IPS-11a (cell line): Measurements from ENCODE around the gene PTPN23.

Experiments used
- H3K4me3 ChIP-seq: one replicate; pipeline ENCODE4 v1.5.1; 2013; ENCODE audit warnings: low read depth, low read length, control low read depth

PTPN23 gene

DNA sequence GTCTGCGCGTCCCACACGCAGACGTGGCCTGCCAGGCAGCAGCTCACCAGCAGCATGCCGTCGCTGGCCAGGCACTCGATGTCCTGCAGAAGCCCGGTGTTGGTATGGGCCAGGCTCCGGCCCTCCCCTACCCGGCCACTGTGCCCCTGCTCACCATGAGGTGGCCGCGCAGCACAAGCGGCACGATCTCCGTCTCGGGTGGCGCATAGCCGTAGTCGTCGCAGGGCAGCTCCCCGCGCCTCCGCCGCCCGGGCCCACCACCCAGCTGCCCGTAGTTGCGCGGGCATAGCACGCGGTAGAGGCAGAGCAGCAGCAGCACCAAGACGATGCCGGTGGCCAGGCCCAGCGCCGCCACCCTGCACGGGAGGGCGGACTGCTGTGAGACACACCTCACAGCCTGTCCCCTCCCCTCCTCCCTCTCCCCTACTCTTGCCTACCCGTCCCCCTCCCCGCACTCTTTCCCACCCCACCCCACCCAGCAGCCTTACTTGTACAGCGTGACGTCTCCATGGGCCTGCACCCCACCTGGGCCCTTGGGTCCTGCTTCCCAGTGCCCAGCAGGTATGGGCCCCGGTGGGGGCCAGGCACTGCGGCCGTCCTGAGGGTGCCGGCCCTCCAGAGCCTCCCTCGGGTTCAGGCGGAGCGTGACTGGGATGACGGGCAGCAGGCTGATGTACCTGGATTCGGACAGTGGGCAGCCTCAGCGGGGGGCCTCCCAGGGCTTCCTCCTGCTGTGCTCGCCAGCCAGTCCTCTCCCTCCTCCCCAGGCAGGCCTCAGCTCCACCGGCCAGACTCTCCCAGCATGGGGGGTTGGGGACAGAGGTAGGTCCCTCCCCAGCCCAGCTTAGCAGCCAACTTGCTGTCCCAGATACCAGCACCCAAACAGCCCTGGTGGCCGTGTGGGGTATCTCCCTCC is 37.6 kb downstream of the PTPN23 start:
- no peak overlapping the region for H3K4me3 ChIP-seq

DNA sequence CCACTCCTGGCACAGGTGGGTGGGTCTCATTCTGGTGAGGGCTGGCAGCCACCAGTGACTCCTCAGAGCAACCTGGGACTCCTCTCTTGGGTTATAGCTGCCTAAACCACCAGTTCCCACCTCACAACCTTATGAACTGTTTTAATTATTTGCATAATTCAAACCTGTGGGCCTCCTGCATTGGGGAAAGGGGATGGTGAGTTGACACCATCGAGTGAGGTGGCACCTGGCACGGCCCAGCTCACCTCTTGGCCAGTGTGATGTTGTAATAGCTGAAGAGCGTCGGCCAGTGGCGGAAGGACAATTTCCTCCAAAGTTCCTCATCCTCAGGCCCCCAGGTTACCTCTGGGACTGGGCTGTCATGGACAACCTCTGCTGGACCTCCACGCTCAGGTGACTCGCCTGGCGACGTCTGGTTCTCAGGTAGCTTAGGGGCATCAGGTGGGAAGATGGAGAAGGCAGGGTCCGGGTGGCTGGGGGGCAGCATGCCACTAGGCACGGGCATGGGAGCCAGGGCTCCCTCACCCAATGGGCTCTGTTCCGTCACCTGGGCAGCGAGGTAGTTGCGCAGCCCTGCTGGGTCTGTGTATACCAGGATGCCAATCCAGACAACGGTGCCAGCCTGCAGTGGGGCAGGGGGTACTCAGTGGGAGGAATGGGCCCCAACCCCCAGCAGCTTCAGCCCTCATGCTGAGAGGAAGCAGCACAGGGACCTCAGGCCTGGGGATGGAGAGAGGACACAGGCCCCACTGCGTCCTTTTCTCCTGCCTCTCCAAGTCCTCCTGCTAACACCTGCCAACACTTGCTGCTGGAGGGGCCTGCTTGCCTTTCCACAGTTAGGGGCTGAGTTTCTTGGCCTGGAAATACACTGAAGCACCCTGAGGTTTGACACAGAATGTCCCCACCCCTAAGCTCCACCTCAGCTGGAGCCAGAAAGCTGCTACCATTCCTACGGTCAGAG is 38.5 kb downstream of the PTPN23 start:
- no peak overlapping the region for H3K4me3 ChIP-seq

DNA sequence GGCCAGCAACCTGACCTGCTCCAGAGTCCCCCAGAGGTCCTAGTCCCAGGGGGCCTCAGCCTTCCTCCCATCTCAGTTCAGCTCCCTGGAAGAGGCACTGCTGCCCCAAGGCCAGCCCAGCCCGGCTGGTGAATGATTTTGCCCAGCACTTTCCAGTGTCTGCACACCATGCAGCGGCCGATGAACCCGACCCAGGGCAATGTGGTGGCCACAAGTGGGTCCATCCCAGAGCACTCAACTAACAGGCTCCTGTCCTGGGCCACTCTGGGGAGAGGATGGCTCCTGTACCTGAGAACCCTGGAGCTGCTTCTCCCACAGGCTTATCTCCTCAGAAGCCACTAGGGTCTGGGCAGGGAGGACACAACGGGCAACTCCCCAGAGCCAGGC is 39.2 kb downstream of the PTPN23 start:
- H3K4me3 ChIP-seq: no peak overlapping the region

DNA sequence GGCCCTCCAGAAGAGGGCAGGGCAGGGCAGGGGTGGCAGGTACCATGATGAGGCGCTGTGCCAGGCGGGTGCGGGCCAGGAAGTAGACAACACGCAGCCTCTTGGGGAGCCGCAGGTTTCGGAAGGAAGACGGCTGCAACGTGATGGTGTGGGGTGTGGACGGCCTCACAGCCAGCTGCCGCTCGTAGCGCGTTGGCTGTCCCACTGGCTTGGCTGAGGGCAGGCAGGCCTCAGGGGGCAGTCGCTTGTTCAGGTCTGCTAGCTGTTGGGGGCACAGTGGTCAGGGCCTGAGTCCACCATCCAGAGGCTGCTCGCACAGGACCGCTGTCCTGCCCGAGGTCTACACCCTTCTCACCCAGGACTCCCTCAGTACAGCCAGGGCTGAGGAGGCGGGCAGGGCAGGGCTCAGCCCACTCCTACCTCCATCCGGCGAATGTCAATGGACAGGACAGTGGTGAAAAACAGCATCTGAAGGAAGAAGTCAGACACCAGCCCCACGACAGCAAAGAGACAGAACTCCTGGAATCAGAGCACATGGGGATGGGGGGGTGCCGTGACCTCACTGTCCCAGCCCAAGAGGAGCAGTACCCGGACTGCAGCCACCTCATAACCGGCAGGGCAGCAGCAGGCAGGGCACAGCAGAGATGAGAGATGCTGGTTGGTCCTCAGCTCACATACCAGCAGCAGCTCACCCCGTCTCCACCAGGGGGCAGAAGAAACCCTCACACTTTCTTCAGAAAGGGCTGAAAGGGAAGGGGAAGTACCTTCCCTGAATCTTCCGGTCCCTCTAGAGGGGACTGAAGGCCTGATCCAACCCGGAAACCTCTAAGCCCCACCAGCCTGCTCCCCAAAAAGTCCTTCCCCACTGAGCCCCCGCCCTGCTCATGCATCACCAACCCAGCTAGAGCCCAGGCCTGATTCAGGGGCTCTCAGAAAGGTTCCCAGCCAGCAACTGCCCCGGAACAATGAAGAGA is 40.0 kb downstream of the PTPN23 start:
- no peak overlapping the region for H3K4me3 ChIP-seq

DNA sequence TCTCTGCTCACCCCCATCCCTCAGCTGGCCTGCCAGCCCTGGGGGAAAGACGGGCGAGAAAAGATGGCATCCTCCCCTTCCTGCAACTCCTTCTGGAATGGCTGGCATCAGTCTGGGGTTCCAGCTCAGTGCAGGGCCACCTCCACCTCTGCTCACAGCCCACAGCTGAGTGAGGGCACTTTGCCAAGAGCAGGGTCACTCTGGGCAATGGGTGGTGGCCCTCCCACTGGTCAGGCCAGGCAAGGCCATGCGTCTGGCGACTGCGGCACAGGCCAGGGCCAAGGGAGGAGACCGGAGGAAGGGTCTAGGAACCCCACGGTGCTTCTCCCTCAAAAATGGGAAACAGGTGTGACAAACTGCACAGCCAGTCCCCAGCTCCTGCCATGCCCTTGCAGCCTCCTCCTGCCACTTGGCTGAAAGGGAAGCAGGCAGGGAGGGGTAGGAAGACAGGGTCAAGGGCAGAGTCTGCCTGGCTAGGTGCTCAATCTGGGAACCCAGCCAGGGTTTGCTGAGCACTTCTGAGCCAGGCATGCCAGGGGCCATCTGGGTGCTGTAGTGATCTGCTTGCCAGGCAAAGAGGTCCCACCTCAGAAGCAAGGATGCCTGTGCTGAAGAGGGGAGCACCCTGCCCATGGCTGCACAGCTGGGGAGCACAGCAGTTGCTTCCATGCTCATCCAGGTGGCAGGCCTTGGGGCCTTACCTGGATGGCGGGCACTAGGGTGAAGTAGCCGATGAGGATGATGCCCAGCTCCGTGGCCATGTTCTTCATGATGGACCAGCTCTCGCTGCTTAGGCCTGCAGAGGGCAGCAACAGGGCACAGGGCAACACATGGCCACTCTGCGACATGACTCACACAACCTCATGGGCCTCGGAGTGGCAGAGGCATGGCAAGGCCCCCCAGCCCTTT is 41.2 kb downstream of the PTPN23 start:
- no peak overlapping the region for H3K4me3 ChIP-seq

DNA sequence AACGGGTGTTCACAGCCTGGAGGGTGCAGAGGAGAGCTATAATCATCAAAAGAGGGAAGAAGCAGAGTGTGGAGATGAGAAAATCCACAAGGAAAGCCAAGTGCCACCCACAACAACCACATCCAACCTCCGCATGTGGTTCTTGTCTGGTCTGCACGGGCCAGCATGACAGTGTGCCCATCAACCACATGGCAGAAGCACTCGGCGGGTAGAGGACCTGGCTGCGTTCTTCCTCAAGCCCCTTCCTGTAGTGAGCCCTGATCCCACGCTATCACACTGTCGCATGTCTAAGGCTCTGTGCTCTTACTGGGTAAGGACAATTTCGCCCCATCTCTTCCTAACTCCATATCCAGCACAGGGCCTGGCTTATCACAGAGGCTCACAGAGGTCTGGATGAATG is 41.9 kb downstream of the PTPN23 start:
- H3K4me3 ChIP-seq: no peak overlapping the region

DNA sequence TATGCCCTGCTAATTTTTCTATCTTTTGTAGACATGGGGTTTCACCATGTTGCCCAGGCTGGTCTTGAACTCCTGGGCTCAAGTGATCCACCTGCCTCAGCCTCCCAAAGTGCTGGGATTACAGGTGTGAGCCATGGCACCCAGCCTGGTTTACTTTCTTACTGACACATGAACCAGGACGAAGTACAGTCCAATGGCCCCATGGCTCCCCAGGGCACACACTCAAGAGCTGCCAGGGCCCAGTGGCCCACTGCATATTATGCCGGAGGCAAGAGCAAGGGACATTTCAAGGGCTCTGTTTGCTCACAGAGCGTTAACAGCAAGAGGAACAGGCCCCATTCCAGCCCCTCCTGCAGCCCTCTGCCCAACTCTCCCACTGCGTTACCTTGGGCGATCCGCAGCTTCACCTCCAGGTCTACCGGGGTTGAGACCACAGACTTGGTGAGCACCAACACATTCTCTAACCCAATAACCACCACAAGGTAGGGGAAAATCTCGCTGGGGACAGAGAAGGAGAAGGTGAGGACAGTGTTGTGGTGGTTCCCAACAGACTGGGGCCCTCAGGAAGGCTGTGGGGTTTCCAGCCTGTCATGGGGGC is 42.8 kb downstream of the PTPN23 start:
- no peak overlapping the region for H3K4me3 ChIP-seq

DNA sequence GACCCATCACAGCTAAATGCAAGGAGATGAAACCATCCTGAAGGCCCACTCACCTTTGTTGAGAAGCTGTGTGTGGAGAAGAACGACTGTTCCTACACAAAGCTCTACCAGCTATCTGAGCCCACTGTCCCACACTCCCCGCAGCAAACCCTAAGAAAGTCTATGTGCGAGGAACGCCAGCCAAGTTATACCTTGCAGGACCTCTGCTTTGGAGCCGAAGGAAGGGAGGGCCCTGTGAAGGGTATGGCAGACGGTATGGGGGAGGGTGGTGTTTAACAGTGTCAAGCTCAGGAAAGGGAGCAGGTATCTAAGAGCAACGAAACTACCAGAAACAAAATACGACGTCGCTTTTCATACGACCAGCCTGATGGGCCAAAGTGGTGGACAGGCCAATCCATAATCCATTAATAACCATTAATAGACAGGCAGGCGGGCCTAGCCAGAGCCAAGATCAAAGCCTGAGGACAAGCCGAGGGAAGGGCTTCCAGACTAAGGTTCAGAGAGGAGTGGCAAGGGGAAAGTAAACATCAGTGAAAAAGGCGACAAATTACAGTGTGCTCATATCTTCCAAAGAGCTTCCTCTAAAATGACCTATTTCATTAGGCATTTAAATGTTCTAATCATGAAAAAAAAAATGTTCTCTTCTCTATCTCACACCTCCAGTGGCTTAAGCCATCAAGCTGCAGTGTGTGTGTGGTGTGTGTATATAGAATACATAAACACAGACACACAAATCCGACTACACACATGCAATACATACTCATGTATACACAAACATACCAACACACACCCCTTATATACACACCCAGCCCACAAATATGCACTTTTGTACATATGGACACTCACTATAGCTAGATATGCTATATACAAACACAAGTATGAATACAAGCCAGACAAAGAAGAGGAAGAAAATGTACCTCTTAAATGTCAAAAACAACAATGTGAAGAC is 43.9 kb downstream of the PTPN23 start:
- no peak overlapping the region for H3K4me3 ChIP-seq

DNA sequence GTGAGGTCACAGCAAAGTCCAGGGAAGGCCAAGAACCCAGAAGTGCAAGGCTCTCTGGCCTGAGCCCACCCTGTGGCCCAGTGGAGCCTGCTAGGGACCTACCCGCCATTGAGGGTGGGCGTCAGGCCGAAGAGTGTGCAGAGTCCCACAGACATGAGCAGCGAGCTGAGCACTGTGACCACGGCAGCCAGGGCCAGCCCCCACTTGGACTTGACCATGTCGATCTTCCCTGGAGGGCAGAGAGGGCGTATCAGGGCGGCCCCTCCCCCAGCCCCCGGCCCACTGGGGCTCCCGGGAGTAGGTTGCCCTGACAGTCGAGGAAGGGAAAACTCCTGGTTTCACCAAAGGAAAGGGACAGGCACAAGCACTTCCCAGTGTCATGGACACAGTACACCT is 44.6 kb downstream of the PTPN23 start:
- H3K4me3 ChIP-seq: no peak overlapping the region

DNA sequence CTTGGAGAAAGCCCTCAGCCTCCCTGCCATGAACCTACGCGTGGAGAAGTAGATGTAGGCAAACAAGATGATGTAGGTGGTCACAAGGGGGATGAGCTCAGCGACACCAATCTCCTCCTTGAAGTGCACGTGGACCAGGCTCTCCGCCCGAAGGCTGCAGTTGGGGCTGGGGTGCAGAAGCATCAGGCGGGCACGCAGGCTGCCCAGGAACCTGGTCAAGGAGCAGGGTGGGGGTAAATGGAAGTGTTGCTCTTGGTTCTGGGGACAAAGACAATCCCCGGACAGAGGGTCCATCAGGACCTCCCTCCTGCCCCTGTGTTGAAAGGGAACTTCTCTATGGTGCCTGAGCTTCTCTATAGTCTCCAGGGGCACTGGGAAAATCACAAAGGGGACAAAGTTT is 45.1 kb downstream of the PTPN23 start:
- H3K4me3 ChIP-seq: no peak overlapping the region

DNA sequence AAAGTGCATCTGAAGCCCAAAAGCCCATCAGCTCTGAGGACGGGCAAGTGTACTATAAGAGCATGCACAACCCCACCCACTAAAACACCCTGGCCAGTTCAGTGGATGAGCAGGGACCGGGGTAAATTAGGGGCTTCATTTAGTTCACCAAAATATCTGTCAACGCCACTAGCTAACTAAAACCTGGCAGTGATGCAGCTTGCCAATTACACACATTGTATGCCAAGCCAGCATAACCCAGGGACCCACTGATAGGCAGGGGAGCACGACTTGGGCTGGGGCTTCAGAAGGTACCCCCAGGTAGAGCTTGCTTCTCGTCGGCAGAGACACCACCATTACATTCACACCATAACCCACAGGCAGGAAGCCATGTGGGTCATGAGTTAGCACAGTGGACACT is 47.0 kb downstream of the PTPN23 start:
- H3K4me3 ChIP-seq: no peak overlapping the region

DNA sequence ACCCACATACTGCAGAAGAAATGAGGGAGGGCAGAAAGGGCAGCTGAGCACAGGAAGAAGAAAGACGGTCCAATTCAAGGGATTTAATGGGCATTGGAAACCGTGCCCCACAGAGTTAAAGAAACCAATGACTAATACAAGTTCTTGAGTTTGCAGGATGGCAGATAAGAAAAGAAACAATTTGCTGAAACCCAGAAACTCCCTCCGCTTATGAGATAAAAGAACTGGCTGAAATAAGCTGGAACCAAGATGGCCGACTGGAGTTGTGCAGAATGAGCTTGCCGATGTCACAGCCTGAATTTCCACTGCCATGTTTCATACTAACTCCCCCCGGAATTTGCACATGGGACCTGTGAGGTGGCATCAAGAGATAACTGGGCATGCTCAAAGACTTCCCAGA is 47.8 kb downstream of the PTPN23 start:
- no peak overlapping the region for H3K4me3 ChIP-seq

DNA sequence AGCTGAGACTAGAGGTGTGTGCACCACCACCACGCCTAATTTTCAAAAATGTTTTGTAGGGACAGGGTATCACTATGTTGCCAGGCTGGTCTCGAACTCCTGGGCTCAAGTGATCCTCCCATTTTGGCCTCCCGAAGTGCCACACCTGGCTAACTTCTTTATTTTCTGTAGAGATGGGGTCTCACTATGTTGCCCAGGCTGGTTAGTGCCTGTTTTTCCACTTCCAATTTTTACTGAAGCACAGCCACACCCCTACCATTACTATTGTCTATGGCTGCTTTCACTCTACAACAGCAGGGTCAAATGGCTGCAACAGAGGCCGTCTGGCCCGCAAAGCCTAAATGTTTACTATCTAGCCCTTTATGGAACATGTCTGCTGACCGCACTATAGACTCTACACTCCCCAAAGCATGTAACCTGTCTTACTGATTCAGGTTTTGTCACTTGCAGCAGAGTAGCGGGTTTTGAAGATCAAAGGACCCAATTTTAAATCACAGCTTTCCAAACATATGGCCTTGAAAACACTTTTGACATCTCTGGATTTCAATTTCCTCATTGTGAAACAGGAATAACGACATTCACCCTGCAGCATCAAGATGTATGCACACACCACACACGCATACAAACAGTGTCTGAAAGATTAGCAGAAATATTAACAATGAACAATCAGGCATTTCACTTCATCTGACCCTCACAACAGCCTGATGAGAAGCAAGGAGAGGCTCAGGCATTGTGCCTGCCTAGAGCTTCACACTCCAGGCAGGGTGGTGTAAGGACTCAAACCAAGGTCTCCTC is 48.9 kb downstream of the PTPN23 start:
- H3K4me3 ChIP-seq: no peak overlapping the region

DNA sequence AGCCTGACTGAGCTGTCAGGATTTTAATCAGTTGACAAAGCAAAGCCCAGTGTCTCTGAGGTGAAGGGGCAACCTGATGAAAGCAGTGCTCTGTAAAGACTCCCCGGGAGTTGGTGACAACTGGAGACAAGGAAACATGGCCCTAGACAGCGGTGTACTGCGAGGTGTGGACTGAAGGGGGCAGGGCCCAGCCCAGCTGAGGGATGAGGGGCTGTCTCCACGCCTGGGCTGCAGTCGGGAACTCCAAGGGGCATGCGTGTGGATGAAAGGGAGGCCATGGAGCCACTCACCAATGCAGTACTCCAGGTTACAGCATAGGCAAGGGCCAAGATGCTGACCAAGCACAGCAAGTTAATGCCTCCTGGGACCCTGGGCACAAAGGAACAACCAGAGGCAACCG is 49.8 kb downstream of the PTPN23 start:
- no peak overlapping the region for H3K4me3 ChIP-seq

DNA sequence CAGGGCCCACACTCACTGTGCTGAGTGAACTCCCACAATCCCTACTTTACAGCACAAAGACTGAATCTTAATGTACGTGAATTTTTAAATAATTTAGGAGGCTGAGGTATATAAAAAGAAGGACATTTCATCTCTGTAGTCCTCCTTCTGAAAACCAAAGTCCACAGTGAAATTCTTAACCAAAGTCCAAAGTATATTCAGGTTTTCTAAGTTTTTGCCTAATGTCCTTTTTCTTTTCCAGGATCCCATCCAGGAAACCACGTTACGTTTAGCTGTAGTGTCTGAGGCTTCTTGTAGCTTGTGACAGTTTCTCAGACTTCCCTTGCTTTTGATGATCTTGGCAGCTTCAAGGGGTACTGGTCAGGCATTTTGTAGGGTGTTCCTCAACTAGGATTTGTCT is 50.4 kb downstream of the PTPN23 start:
- no peak overlapping the region for H3K4me3 ChIP-seq

DNA sequence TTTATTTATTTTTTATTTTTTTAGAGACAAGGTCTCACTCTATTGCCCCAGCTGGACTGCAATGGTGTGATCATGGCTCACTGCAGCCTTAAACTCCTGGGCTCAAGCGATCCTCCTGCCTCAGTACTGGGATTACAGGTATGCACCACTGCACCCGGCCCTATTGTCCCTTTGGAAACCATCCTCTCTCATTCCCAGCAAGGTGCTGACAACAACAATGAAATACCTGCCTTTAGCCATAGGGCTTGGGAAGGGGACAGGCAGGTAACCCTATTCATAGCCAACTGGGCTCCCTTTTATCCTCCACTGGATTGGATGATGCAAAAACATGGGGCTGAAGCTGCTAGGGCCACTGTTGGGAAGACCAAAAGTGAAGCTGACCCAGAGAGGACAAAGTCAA is 51.9 kb downstream of the PTPN23 start:
- no peak overlapping the region for H3K4me3 ChIP-seq

DNA sequence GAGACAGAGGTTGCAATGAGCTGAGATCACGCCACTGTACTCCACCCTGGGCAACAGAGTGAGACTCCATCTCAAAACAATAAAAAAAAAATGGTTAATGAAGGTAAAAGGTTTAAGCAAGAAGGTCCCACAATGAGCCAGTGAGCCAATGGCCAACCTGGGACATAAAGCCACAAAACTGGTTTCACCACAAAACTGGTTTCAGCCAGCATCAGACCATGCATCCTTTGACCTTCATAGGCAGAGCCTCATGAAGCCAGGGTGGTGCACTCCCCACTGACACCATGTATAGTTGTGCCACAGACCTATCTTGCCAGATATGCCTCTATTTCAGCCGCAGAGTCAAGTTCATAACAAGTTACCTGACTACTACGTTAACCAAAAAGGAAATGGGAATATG is 53.0 kb downstream of the PTPN23 start:
- H3K4me3 ChIP-seq: no peak overlapping the region
